GM12892 (cell line): ENCODE data around the gene DHRSX.

Source experiments
- POLR2A ChIP-seq: IDR thresholded peaks from 2 replicates; pipeline ENCODE4 v1.6.1; 2011; ENCODE audit warnings: low read depth, low read length, control low read depth
- TAF1 ChIP-seq: IDR thresholded peaks from 2 replicates; pipeline ENCODE4 v1.6.1; 2011; ENCODE audit warnings: low read depth, mild to moderate bottlenecking, control low read depth, low read length, borderline replicate concordance

DNA sequence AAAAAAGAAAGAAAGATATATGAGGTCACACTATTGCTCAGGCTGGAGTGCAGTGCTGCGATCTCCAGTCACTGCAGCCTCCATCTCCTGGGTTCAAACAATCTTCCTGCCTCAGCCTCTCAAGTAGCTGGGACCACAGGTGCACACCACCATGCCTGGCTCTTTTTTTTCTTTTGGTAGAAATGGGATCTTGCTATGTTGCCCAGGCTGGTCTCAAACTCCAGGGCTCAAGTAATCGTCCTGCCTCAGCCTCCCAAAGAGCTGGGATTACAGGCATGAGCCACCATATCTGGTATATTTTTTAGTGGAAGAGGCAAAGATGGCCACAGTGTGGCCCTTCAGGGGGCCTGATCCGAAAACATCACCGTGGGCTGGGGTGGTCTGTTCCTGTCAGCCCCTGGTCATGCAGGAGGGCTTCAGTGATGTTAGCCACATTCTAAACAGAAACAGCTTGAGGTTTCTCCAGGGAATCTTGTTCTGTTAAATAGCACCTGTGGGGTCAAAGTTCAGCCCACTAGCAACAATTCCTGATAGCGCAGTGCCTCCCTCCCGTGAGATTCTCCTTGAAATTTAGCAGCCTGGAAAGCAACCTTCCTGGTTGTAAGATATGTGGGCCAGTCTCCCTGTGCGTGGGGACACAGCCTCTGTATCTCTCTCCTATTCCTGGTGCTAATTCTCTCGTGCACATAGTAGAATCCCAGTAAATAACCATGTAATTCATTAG lies 7.3 kb upstream of the DHRSX start:
- TF ChIP-seq POLR2A (no peak), TAF1 (no peak)
